DND-41 (cell line): Measurements from ENCODE around the gene EDA2R.

Source experiments
- ATAC-seq: fragments of 200-7000 bp; cut with Tn5 transposase; 3 replicates; pipeline ENCODE4 v1.9.1; 2021; ENCODE audit warnings: low read depth; ENCODE audit not compliant: insufficient read depth
- DNase-seq: peaks from one replicate; pipeline ENCODE4 v3.0.0-alpha.2; 2020
- H2AFZ ChIP-seq: 2 replicates; pipeline ENCODE4 v1.6.0; 2012; ENCODE audit warnings: low read depth, low read length
- H3K27ac ChIP-seq: 2 replicates; pipeline ENCODE4 v1.5.1; 2012; ENCODE audit warnings: low read length, inconsistent platforms
- H3K27me3 ChIP-seq: fragments of 200-600 bp; sonication (generic); 2 replicates; pipeline ENCODE4 v1.6.0; 2012; ENCODE audit warnings: low read length, mild to moderate bottlenecking, inconsistent platforms; ENCODE audit not compliant: insufficient read depth, poor library complexity
- H3K36me3 ChIP-seq: 2 replicates; pipeline ENCODE4 v1.5.1; 2012; ENCODE audit warnings: low read length, inconsistent platforms; ENCODE audit not compliant: insufficient read depth
- H3K4me1 ChIP-seq: 2 replicates; pipeline ENCODE4 v1.5.1; 2012; ENCODE audit warnings: mild to moderate bottlenecking, low read length; ENCODE audit not compliant: insufficient read depth
- H3K4me2 ChIP-seq: 2 replicates; pipeline ENCODE4 v1.6.0; 2012; ENCODE audit warnings: mild to moderate bottlenecking, moderate library complexity, low read length, inconsistent platforms; ENCODE audit not compliant: insufficient read depth
- H3K4me3 ChIP-seq, 2 experiments: fragments of 200-600 bp in 1 of 2; shearing (Covaris generic) in 1 of 2; 2 replicates each; pipeline ENCODE4 v1.5.1; 2012 to 2016; ENCODE audit warnings: inconsistent platforms in 2 of 2, low read length in 2 of 2, mild to moderate bottlenecking in 2 of 2, low read depth in 1 of 2, moderate library complexity in 1 of 2
- H3K79me2 ChIP-seq: 2 replicates; pipeline ENCODE4 v1.6.0; 2012; ENCODE audit warnings: low read length, inconsistent platforms; ENCODE audit not compliant: insufficient read depth
- H3K9ac ChIP-seq: 2 replicates; pipeline ENCODE4 v1.6.0; 2012; ENCODE audit warnings: low read depth, mild to moderate bottlenecking, inconsistent platforms, low read length, moderate library complexity
- H3K9me3 ChIP-seq: 2 replicates; pipeline ENCODE4 v1.5.1; 2012; ENCODE audit warnings: low read length, moderate library complexity, mild to moderate bottlenecking, inconsistent platforms; ENCODE audit not compliant: insufficient read depth, severe bottlenecking
- H4K20me1 ChIP-seq: 2 replicates; pipeline ENCODE4 v1.6.0; 2012; ENCODE audit warnings: low read length; ENCODE audit not compliant: insufficient read depth
- CTCF ChIP-seq: IDR thresholded peaks from 2 replicates; pipeline ENCODE4 v1.5.1; 2012; ENCODE audit warnings: borderline replicate concordance, low read length, moderate library complexity, mild to moderate bottlenecking; ENCODE audit not compliant: poor library complexity, severe bottlenecking; ENCODE audit errors: extremely low read depth
- EZH2 ChIP-seq: IDR thresholded peaks from 3 replicates; pipeline ENCODE4 v1.6.1; 2012; ENCODE audit warnings: borderline replicate concordance, low read depth, mild to moderate bottlenecking, moderate library complexity, low read length, inconsistent platforms; ENCODE audit not compliant: severe bottlenecking

The EDA2R gene

GRCh38 chrX:66601522-66601921 lies 37.4 kb downstream of the EDA2R start:
- Histone ChIP-seq H3K27me3 (no peaks in the 10 kb centered on the region), H3K4me1 (no peaks in the 10 kb centered on the region), H3K9me3 (no peaks in the 10 kb centered on the region), H3K79me2 (no peaks in the 10 kb centered on the region), H3K9ac (no peak overlapping the region), H3K4me2 (no peak overlapping the region), H3K4me3 (no peak overlapping the region), H3K27ac (no peak overlapping the region), H2AFZ (no peak overlapping the region), H3K36me3 (no peaks in the 10 kb centered on the region), H4K20me1 (no peaks in the 10 kb centered on the region)
- ATAC-seq (no peak), DNase-seq (no peak)
- TF ChIP-seq EZH2, result no peak
- TF ChIP-seq CTCF, result no peak

GRCh38 chrX:66579219-66579618 lies 59.7 kb downstream of the EDA2R start:
- ATAC-seq, result no peak
- TF ChIP-seq CTCF (no peak), EZH2 (no peak)
- Histone ChIP-seq H3K79me2 (no peaks in the 10 kb centered on the region), H4K20me1 (no peaks in the 10 kb centered on the region), H3K36me3 (no peaks in the 10 kb centered on the region), H3K27me3 (no peaks in the 10 kb centered on the region), H3K4me2 (no peak overlapping the region), H3K9ac (no peak overlapping the region), H3K9me3 (no peaks in the 10 kb centered on the region), H3K4me1 (no peaks in the 10 kb centered on the region), H3K27ac (no peak overlapping the region), H3K4me3 (no peak overlapping the region), H2AFZ (no peak overlapping the region)
- no peak for DNase-seq

GRCh38 chrX:66553973-66554372 lies 84.9 kb downstream of the EDA2R start:
- H3K9me3 ChIP-seq, result no peaks in the 10 kb centered on the region
- peak; percentile 26 for DNase-seq
- no peaks in the 10 kb centered on the region for H3K4me1 ChIP-seq
- H3K27ac ChIP-seq, result no peak overlapping the region
- no peaks in the 10 kb centered on the region for H3K36me3 ChIP-seq
- no peak overlapping the region for H3K4me3 ChIP-seq
- H3K4me2 ChIP-seq, result no peak overlapping the region
- H3K9ac ChIP-seq, result no peak overlapping the region
- no peak for TF ChIP-seq EZH2
- H3K79me2 ChIP-seq, result no peaks in the 10 kb centered on the region
- peak; percentile 71 for ATAC-seq
- no peaks in the 10 kb centered on the region for H4K20me1 ChIP-seq
- no peak overlapping the region for H2AFZ ChIP-seq
- H3K27me3 ChIP-seq, result no peaks in the 10 kb centered on the region

GRCh38 chrX:66547847-66548369 lies 91.0 kb downstream of the EDA2R start:
- ATAC-seq (no peak), DNase-seq (no peak)
- no peak for TF ChIP-seq CTCF
- no peak for TF ChIP-seq EZH2
- Histone ChIP-seq H3K4me3 (no peak overlapping the region), H3K9ac (no peak overlapping the region), H3K27me3 (no peaks in the 10 kb centered on the region), H3K4me2 (no peak overlapping the region), H3K79me2 (no peaks in the 10 kb centered on the region), H3K36me3 (no peaks in the 10 kb centered on the region), H3K4me1 (no peaks in the 10 kb centered on the region), H3K9me3 (no peaks in the 10 kb centered on the region), H3K27ac (no peak overlapping the region), H2AFZ (no peak overlapping the region), H4K20me1 (no peaks in the 10 kb centered on the region)
